GM06990 (cell line): ENCODE measurements around the gene TEX2.
"Not testable (repeated sequence)": the region's sequence is repeated elsewhere in the genome, so short reads cannot be mapped to it uniquely, and the experiment has no call there.

Source experiments
- DNase-seq: peaks from one replicate; pipeline ENCODE4 v3.0.0-alpha.2; 2011; ENCODE audit not compliant: insufficient read length; ENCODE audit errors: extremely low read depth
- H3K27me3 ChIP-seq: replicated peaks from 2 replicates; pipeline ENCODE4 v1.6.0; 2011; ENCODE audit warnings: low read length; ENCODE audit not compliant: control insufficient read depth, insufficient read depth
- H3K36me3 ChIP-seq: 2 replicates; pipeline ENCODE4 v1.5.1; 2011; ENCODE audit warnings: low read length; ENCODE audit not compliant: control insufficient read depth, insufficient read depth
- H3K4me3 ChIP-seq: replicated peaks from 2 replicates; pipeline ENCODE4 v1.5.1; 2011; ENCODE audit warnings: low read depth, mild to moderate bottlenecking, control low read depth, low read length
- CTCF ChIP-seq: IDR thresholded peaks from 2 replicates; pipeline ENCODE4 v1.5.1; 2011; ENCODE audit warnings: low read length, control low read depth, mild to moderate bottlenecking, inconsistent platforms; ENCODE audit not compliant: insufficient read depth, poor library complexity, severe bottlenecking

TEX2 gene

GRCh38 chr17:64185101-64185500 lies 78.0 kb downstream of the TEX2 start:
- Histone ChIP-seq H3K27me3 (no peaks in the 10 kb centered on the region), H3K36me3 (peaks cover 2% of the 10 kb centered on the region), H3K4me3 (no peak overlapping the region)
- TF ChIP-seq CTCF, result no peak
- DNase-seq, result no peak

- DNase-seq, result no peak
Measured at GRCh38 chr17:64183815-64184214, 79.2 kb downstream of the TEX2 start.

GRCh38 chr17:64182325-64183012 lies 80.6 kb downstream of the TEX2 start:
- H3K36me3 ChIP-seq, result peaks cover 2% of the 10 kb centered on the region; the same call in 1 of the 2 replicates
- no peaks in the 10 kb centered on the region for H3K27me3 ChIP-seq
- DNase-seq, result no peak
- no peak overlapping the region for H3K4me3 ChIP-seq
- TF ChIP-seq CTCF, result no peak

More at GRCh38 chr17:64183815-64184214, 79.2 kb downstream of the TEX2 start:
- no peak overlapping the region for H3K4me3 ChIP-seq
- H3K36me3 ChIP-seq, result peaks cover 2% of the 10 kb centered on the region
- no peak for TF ChIP-seq CTCF
- H3K27me3 ChIP-seq, result no peaks in the 10 kb centered on the region

GRCh38 chr17:64180089-64181073 lies 82.7 kb downstream of the TEX2 start:
- H3K36me3 ChIP-seq, result peaks cover 3% of the 10 kb centered on the region
- TF ChIP-seq CTCF, result no peak
- no peak for DNase-seq
- H3K4me3 ChIP-seq, result no peak overlapping the region
- H3K27me3 ChIP-seq, result no peaks in the 10 kb centered on the region

- DNase-seq, H3K36me3 ChIP-seq, H3K27me3 ChIP-seq, H3K4me3 ChIP-seq: not testable (repeated sequence)
Measured at GRCh38 chr17:64179024-64179423, 84.0 kb downstream of the TEX2 start.
